Neural crest cell (in vitro differentiated cells): Measurements from ENCODE around the gene PLXNB3. TPM values are rescaled to one million over a fixed set of nuclear protein-coding genes. Genes with fewer than 3 reads are reported as not detected.
A peak's percentile ranks its signal among the peaks of the same experiment; 100 is the strongest.

Experiments
- DNase-seq: peaks from one replicate; pipeline ENCODE4 v3.0.0; 2021; ENCODE audit warnings: low read depth, mixed read lengths, low spot score
- H3K27ac Mint-ChIP-seq: one replicate; pipeline ENCODE4 v1.8.0; 2021; ENCODE audit warnings: mild to moderate bottlenecking, mixed read lengths; ENCODE audit not compliant: unreplicated experiment
- H3K27me3 Mint-ChIP-seq: 2 replicates; pipeline ENCODE4 v1.8.0; 2021; ENCODE audit warnings: low read depth, mild to moderate bottlenecking, mixed read lengths
- H3K36me3 Mint-ChIP-seq: 2 replicates; pipeline ENCODE4 v1.8.0; 2021; ENCODE audit warnings: low read depth, mild to moderate bottlenecking, mixed read lengths
- H3K4me1 Mint-ChIP-seq: 2 replicates; pipeline ENCODE4 v1.8.0; 2021; ENCODE audit warnings: mixed read lengths
- H3K4me3 Mint-ChIP-seq: one replicate; pipeline ENCODE4 v1.8.0; 2021; ENCODE audit warnings: mild to moderate bottlenecking, mixed read lengths
- H3K9me3 Mint-ChIP-seq: 2 replicates; pipeline ENCODE4 v1.8.0; 2021; ENCODE audit warnings: mixed read lengths
- total RNA-seq: library from RNA; stranded (reverse); gene quantifications from 2 replicates; pipeline ENCODE4 v1.2.1, GENCODE V29; 2021
- TF ChIP-seq, protein P1 (sequence below): fragments of 200-600 bp; sonication (generic); conservative IDR thresholded peaks from 2 replicates; pipeline ENCODE4 v1.5.0; 2021; ENCODE audit warnings: antibody characterized with exemption, mild to moderate bottlenecking

PLXNB3 gene
- total RNA-seq, 1 donor from 2014 or later, result 15.7 TPM

DNA sequence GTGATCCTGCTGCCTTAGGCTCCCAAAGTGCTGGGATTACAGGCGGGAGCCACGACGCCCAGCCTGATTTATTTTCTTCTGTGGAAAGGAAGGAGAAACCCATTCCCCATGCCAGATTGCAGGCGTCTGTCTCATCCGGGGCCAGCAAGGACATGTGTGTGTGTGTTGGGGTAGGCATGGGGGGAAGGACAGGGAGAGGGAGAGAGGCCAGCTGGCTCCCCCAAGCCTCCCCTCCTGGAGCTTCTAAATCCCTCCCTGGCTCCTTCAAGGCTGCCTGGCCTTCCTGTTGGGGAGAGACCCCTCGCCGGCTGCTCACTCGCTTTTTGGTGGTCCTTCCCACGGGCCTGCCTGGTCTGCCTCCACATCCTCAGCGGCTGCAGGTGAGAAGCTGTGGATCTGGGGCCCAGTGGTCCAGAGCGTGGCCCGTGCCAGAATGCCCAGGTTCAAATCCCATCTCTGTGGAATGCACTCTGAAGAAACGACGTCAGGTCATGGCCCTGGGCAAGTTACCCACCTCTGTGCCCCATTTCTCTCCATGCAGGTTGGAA, 1.3 kb upstream of the PLXNB3 start:
- Mint-ChIP-seq H3K36me3 (peaks cover under 1% of the 10 kb centered on the region), H3K27me3 (no peaks in the 10 kb centered on the region), H3K9me3 (peaks cover 1% of the 10 kb centered on the region), H3K4me1 (peaks cover 12% of the 10 kb centered on the region), H3K27ac (no peak overlapping the region), H3K4me3 (no peak overlapping the region)
- TF ChIP-seq, protein P1, sequence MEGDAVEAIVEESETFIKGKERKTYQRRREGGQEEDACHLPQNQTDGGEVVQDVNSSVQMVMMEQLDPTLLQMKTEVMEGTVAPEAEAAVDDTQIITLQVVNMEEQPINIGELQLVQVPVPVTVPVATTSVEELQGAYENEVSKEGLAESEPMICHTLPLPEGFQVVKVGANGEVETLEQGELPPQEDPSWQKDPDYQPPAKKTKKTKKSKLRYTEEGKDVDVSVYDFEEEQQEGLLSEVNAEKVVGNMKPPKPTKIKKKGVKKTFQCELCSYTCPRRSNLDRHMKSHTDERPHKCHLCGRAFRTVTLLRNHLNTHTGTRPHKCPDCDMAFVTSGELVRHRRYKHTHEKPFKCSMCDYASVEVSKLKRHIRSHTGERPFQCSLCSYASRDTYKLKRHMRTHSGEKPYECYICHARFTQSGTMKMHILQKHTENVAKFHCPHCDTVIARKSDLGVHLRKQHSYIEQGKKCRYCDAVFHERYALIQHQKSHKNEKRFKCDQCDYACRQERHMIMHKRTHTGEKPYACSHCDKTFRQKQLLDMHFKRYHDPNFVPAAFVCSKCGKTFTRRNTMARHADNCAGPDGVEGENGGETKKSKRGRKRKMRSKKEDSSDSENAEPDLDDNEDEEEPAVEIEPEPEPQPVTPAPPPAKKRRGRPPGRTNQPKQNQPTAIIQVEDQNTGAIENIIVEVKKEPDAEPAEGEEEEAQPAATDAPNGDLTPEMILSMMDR, result no peak
- no peak for DNase-seq

DNA sequence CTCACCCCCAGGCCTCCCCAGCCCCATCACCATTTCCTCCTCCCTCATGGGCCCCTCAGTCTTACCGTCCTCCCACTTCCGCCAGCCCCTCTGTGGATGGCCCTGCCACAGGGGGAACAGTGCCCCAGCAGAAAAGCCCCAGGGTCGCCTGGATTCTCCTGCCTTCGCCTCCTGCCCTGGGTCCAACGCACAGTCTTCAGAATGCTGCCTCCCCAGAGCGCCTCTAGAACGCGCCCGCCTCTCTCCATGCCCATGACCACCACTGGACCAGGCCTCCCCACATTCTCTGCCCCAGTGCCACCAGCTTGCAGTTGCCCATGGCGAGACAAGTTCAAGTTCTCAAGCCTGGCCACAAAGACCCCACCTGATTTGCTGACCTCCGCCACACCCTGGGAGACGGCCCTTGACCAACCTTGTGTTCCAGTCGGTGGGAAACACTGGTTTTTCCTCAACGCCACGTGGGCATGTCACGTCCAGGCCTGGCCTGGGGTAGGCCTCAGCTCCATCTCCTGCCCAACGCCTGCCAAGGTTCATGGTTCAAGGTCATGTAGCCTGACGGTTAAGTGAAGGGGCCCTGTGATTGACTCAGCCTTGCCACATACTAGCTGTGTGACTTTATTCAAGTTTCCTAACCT, 634 bp upstream of the PLXNB3 start:
- Mint-ChIP-seq H3K9me3 (no peaks in the 10 kb centered on the region), H3K36me3 (no peaks in the 10 kb centered on the region), H3K27me3 (no peaks in the 10 kb centered on the region), H3K4me1 (peaks cover 12% of the 10 kb centered on the region), H3K4me3 (no peak overlapping the region), H3K27ac (no peak overlapping the region)
- TF ChIP-seq, protein P1, result no peak
- no peak for DNase-seq

GRCh38 chrX:153764786-153765137, 713 bp downstream of the PLXNB3 start:
- Mint-ChIP-seq H3K27ac (no peak overlapping the region), H3K27me3 (no peaks in the 10 kb centered on the region), H3K36me3 (no peaks in the 10 kb centered on the region), H3K4me1 (peaks cover 12% of the 10 kb centered on the region), H3K4me3 (no peak overlapping the region), H3K9me3 (no peaks in the 10 kb centered on the region)
- TF ChIP-seq, protein P1, result no peak
- DNase-seq, result no peak

GRCh38 chrX:153765138-153766079, 1.4 kb downstream of the PLXNB3 start:
- peak; percentile 30 for DNase-seq
- TF ChIP-seq, protein P1, result no peak
- H3K36me3 Mint-ChIP-seq, result no peaks in the 10 kb centered on the region
- peak overlapping the region; percentile 77 for H3K4me3 Mint-ChIP-seq
- H3K27me3 Mint-ChIP-seq, result no peaks in the 10 kb centered on the region
- H3K27ac Mint-ChIP-seq, result peak overlapping the region; percentile 57
- H3K4me1 Mint-ChIP-seq, result peaks cover 12% of the 10 kb centered on the region
- no peaks in the 10 kb centered on the region for H3K9me3 Mint-ChIP-seq

DNA sequence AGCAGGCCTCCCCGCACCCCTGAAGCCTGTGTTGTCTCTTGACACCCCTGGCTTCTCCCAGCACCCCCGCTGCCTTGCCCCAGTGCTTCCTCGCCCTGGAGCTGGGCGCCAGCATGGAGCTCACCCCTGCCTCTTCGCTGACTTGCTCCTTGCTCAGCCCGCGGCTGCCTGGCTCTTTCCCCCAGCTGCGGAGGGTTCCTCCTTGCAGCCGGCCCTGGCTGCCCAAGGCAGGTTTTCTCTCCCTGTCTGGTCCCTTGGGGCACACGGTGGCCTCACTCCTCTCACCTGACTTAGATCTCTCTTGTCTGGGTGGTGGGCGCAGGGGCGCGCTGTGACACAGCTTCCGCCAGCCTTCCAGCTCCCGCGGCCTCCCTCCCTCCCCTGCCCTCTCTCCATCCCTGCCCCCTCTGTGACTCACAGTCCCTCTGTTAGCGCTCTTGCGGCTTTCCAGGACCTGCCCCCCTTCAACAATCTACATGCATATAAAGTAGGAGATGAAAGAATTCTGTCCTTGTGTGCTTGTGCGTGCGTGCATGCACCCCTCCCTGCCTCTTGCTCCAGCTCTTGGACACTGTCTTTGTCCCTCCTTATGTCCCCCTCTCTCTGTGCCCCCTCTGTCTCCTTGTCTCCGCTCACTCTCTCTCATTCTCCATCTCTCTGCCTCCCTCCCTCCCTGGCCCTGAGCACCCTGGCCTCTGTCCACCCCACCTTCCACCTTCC, 2.2 kb downstream of the PLXNB3 start:
- Mint-ChIP-seq H3K4me1 (peaks cover 12% of the 10 kb centered on the region), H3K27me3 (no peaks in the 10 kb centered on the region), H3K4me3 (peak overlapping the region; percentile 76), H3K27ac (peak overlapping the region; percentile 90), H3K36me3 (no peaks in the 10 kb centered on the region), H3K9me3 (no peaks in the 10 kb centered on the region)
- TF ChIP-seq, protein P1, result no peak
- DNase-seq, result no peak
